Ectodermal cell (in vitro differentiated cells): ENCODE measurements around the gene TTBK2.

ENCODE experiments used
- H3K27ac ChIP-seq: 2 replicates; pipeline ENCODE4 v1.7.0; 2013; ENCODE audit warnings: mild to moderate bottlenecking, low read depth, low read length; ENCODE audit not compliant: insufficient read depth, poor library complexity, severe bottlenecking
- H3K27me3 ChIP-seq: 2 replicates; pipeline ENCODE4 v1.7.0; 2013; ENCODE audit warnings: mild to moderate bottlenecking, low read length; ENCODE audit not compliant: insufficient read depth, control insufficient read depth, poor library complexity, severe bottlenecking
- H3K36me3 ChIP-seq: one replicate; pipeline ENCODE4 v1.7.0; 2013; ENCODE audit warnings: low read length; ENCODE audit not compliant: control insufficient read depth, insufficient read depth
- H3K4me1 ChIP-seq: one replicate; pipeline ENCODE4 v1.7.0; 2013; ENCODE audit warnings: low read length; ENCODE audit not compliant: control insufficient read depth, insufficient read depth
- H3K4me3 ChIP-seq: 2 replicates; pipeline ENCODE4 v1.7.0; 2013; ENCODE audit warnings: low read depth, low read length, control low read depth; ENCODE audit not compliant: insufficient read depth
- H3K9me3 ChIP-seq: 2 replicates; pipeline ENCODE4 v1.7.0; 2013; ENCODE audit warnings: mild to moderate bottlenecking, low read length, moderate library complexity; ENCODE audit not compliant: control insufficient read depth
- WGBS, 2 experiments: methylation state at CpG; one replicate each; pipeline ENCODE4 v1.1.7; 2013; ENCODE audit warnings: missing lambda C conversion rate in 2 of 2; 5-methylcytosine and 5-hydroxymethylcytosine counted together

TTBK2 gene

GRCh38 chr15:42721016-42721415, 199.6 kb downstream of the TTBK2 start:
- H3K4me3 ChIP-seq: no peak overlapping the region
- no peaks in the 10 kb centered on the region for H3K27me3 ChIP-seq
- no peak overlapping the region for H3K27ac ChIP-seq
- 82 to 86% methylated on average over 6 of the region's 6 CpGs for WGBS, 2 experiments
- no peaks in the 10 kb centered on the region for H3K9me3 ChIP-seq
- no peaks in the 10 kb centered on the region for H3K4me1 ChIP-seq
- peaks cover 17% of the 10 kb centered on the region for H3K36me3 ChIP-seq

- H3K4me3 ChIP-seq: no peak overlapping the region
- peaks cover 11% of the 10 kb centered on the region for H3K36me3 ChIP-seq
- no peaks in the 10 kb centered on the region for H3K27me3 ChIP-seq
- no peaks in the 10 kb centered on the region for H3K4me1 ChIP-seq
- 97% methylated on average over 2 to 3 of the region's 3 CpGs for WGBS, 2 experiments
- H3K27ac ChIP-seq: no peak overlapping the region
- H3K9me3 ChIP-seq: no peaks in the 10 kb centered on the region
Observed at GRCh38 chr15:42720071-42720470, 200.5 kb downstream of the TTBK2 start.

GRCh38 chr15:42719043-42719442, 201.5 kb downstream of the TTBK2 start:
- Histone ChIP-seq H3K4me3 (no peak overlapping the region), H3K9me3 (no peaks in the 10 kb centered on the region), H3K4me1 (no peaks in the 10 kb centered on the region), H3K36me3 (peaks cover 6% of the 10 kb centered on the region), H3K27me3 (no peaks in the 10 kb centered on the region), H3K27ac (no peak overlapping the region)
- WGBS, 2 experiments: 91 to 96% methylated on average over 6 of the region's 6 CpGs

- H3K36me3 ChIP-seq: no peaks in the 10 kb centered on the region
- WGBS, 2 experiments: 96 to 100% methylated on average over 2 of the region's 2 CpGs
- no peak overlapping the region for H3K27ac ChIP-seq
- H3K9me3 ChIP-seq: no peaks in the 10 kb centered on the region
- no peak overlapping the region for H3K4me3 ChIP-seq
- H3K4me1 ChIP-seq: no peaks in the 10 kb centered on the region
- H3K27me3 ChIP-seq: no peaks in the 10 kb centered on the region
Observed at GRCh38 chr15:42716626-42717025, 204.0 kb downstream of the TTBK2 start.

- Histone ChIP-seq H3K36me3 (no peaks in the 10 kb centered on the region), H3K9me3 (no peaks in the 10 kb centered on the region), H3K4me3 (no peak overlapping the region), H3K4me1 (no peaks in the 10 kb centered on the region), H3K27me3 (no peaks in the 10 kb centered on the region), H3K27ac (no peak overlapping the region)
- WGBS, 2 experiments: 92 to 95% methylated on average over 5 of the region's 5 CpGs
Observed at GRCh38 chr15:42716125-42716524, 204.5 kb downstream of the TTBK2 start.

GRCh38 chr15:42712584-42712983, 208.0 kb downstream of the TTBK2 start:
- H3K4me1 ChIP-seq: no peaks in the 10 kb centered on the region
- H3K36me3 ChIP-seq: no peaks in the 10 kb centered on the region
- H3K9me3 ChIP-seq: no peaks in the 10 kb centered on the region
- no peak overlapping the region for H3K4me3 ChIP-seq
- no peaks in the 10 kb centered on the region for H3K27me3 ChIP-seq
- WGBS, 2 experiments: 95 to 98% methylated on average over 4 of the region's 4 CpGs
- no peak overlapping the region for H3K27ac ChIP-seq

GRCh38 chr15:42711746-42712145, 208.8 kb downstream of the TTBK2 start:
- Histone ChIP-seq H3K36me3 (no peaks in the 10 kb centered on the region), H3K4me1 (no peaks in the 10 kb centered on the region), H3K27me3 (no peaks in the 10 kb centered on the region), H3K9me3 (no peaks in the 10 kb centered on the region), H3K4me3 (no peak overlapping the region), H3K27ac (no peak overlapping the region)
- WGBS, 2 experiments: 97 to 100% methylated on average over 2 to 3 of the region's 3 CpGs

- 98% methylated on average over 2 of the region's 2 CpGs for WGBS, 2 experiments
- H3K36me3 ChIP-seq: no peaks in the 10 kb centered on the region
Observed at GRCh38 chr15:42710662-42711061, 209.9 kb downstream of the TTBK2 start.

GRCh38 chr15:42707873-42708544, 212.6 kb downstream of the TTBK2 start:
- no peak overlapping the region for H3K4me3 ChIP-seq
- H3K27me3 ChIP-seq: no peaks in the 10 kb centered on the region
- no peaks in the 10 kb centered on the region for H3K9me3 ChIP-seq
- WGBS, 2 experiments: 90 to 95% methylated on average over 3 of the region's 3 CpGs
- H3K4me1 ChIP-seq: no peaks in the 10 kb centered on the region
- no peaks in the 10 kb centered on the region for H3K36me3 ChIP-seq
- H3K27ac ChIP-seq: no peak overlapping the region

More at GRCh38 chr15:42710662-42711061, 209.9 kb downstream of the TTBK2 start:
- Histone ChIP-seq H3K27me3 (no peaks in the 10 kb centered on the region), H3K4me1 (no peaks in the 10 kb centered on the region), H3K4me3 (no peak overlapping the region), H3K27ac (no peak overlapping the region), H3K9me3 (no peaks in the 10 kb centered on the region)

GRCh38 chr15:42707068-42707467, 213.5 kb downstream of the TTBK2 start:
- Histone ChIP-seq H3K4me1 (no peaks in the 10 kb centered on the region), H3K4me3 (no peak overlapping the region), H3K36me3 (no peaks in the 10 kb centered on the region), H3K27me3 (no peaks in the 10 kb centered on the region), H3K27ac (no peak overlapping the region), H3K9me3 (no peaks in the 10 kb centered on the region)
- WGBS, 2 experiments: 95 to 100% methylated on average over 2 of the region's 2 CpGs

GRCh38 chr15:42705336-42705735, 215.2 kb downstream of the TTBK2 start:
- no peaks in the 10 kb centered on the region for H3K27me3 ChIP-seq
- H3K27ac ChIP-seq: no peak overlapping the region
- H3K9me3 ChIP-seq: no peaks in the 10 kb centered on the region
- no peaks in the 10 kb centered on the region for H3K4me1 ChIP-seq
- no peaks in the 10 kb centered on the region for H3K36me3 ChIP-seq
- no peak overlapping the region for H3K4me3 ChIP-seq
- 94 to 95% methylated on average over 5 of the region's 5 CpGs for WGBS, 2 experiments
